Erythroblast (primary cell): ENCODE data around the gene CSNK1D.

Experiments
- DNase-seq, 2 experiments: peaks; one replicate each; lab custom pipeline; 2025; lab: John Stamatoyannopoulos, UW
- GATA1 ChIP-seq: IDR thresholded peaks from 2 replicates; pipeline ENCODE4 v1.6.1; 2011; ENCODE audit warnings: low read depth, mild to moderate bottlenecking, control low read depth, low read length, moderate library complexity
- POLR2A ChIP-seq: IDR thresholded peaks from 2 replicates; pipeline ENCODE4 v1.6.1; 2011; ENCODE audit warnings: mild to moderate bottlenecking, low read length

CSNK1D gene

DNA sequence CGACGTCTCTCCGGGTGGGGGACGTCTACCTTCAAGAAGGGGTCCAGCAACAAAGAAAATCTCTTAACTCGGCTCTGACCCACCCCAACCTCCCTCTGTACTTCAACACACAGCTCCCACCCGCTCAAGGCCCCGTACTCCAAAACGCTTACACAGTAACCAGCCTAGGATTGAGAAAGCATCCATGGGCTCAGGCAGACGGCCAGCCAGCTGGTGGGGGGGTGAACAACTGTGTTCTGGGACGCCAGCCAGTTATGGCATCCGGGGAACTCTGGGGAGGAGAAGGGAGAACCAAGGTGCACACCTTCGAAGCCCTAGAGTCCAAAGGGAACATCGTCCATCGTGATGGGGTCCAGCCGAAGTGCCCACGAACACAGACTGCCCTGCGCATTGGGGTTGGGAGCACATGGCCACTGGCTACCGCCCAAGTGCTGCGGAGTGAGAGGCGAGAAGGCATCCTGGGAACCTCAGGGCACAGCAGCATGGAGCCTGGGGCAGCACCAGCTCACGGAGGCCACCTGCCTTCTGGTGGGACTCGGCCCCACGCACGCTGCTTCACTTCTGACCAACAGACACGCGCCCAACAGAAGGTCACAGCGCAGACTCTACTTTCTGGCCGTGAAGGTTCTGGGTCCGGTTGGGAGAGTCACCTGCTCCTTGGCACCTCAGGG is 30.4 kb downstream of the CSNK1D start:
- no peak for DNase-seq
- TF ChIP-seq GATA1 (no peak), POLR2A (peak; percentile 6)

- no peak for DNase-seq
- TF ChIP-seq POLR2A (no peak), GATA1 (no peak)
These were observed 30.9 kb downstream of the CSNK1D start for GRCh38 chr17:82242698-82242976.

- DNase-seq: peak; percentile 63 to 68
- TF ChIP-seq GATA1: no peak
- TF ChIP-seq POLR2A: no peak
These were observed 31.4 kb downstream of the CSNK1D start for GRCh38 chr17:82241926-82242697.

GRCh38 chr17:82241183-82241925 is 32.1 kb downstream of the CSNK1D start:
- no peak for DNase-seq
- TF ChIP-seq GATA1: no peak
- TF ChIP-seq POLR2A: peak; percentile 16

DNA sequence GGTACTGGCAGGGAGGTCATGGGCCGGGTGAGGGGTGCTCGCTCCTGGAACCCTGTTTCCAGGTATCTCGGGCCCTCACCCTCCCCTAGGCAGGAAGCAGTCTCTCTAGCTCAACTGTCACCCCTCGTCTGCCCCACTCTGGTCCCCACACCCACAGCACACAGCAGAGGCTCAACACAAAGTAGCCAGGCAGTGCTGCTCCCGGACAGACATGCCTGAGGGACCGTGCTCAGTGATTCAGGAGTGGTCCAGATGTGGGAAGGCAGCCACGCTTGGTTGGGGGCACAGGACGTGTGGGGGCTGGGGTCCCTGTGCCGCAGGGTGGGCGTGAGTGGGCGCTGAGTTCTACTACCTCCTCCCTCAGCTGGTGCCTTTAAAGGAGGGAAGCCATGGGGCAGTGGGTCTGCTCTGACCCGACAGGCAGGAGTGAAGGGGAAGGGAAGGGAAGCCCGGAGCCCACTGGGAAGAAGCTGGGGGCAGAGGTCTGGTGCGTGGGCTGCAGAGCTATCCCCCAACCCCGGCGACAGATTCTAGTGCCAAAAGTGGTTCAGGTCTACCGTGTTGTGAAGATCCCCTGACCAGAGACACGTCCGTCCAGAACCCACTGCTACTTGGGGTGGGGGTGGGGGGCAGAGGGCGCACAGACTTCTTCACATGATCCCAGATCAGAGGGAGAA is 32.9 kb downstream of the CSNK1D start:
- DNase-seq: no peak
- TF ChIP-seq GATA1 (no peak), POLR2A (no peak)

DNA sequence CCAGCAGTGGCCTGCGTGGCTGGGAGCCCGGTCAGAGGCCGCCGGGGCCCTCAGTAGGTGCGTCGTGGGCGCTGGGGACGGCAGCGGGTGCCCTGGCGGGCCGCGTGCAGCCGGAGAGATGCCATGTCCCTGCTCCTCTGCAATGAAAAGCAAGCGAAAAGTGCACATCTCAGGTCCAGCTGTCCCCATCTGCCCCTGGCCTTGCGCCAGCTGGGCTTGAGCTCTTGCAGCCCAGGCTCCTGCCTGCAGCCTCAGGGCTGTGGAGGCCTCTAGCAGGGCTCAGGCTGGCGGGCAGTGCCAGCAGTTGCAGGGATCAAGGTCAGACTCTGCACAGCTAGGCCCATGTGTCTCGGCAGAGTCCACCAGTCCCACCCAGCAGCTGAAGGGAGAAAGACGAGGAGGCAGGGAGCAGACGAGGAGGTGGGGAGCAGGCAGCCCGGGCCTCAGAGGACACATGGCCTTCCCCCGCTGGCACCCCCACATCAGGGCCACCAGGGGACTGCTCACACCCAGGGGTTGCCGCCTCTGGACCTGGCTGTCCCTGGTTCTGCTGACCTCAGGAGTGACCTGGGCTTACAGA is 33.5 kb downstream of the CSNK1D start:
- DNase-seq: no peak

GRCh38 chr17:82239401-82239925 is 34.0 kb downstream of the CSNK1D start:
- no peak for DNase-seq
- no peak for TF ChIP-seq POLR2A
- no peak for TF ChIP-seq GATA1

More for the DNA sequence above, 33.5 kb downstream of the CSNK1D start:
- TF ChIP-seq GATA1: no peak
- TF ChIP-seq POLR2A: no peak

DNA sequence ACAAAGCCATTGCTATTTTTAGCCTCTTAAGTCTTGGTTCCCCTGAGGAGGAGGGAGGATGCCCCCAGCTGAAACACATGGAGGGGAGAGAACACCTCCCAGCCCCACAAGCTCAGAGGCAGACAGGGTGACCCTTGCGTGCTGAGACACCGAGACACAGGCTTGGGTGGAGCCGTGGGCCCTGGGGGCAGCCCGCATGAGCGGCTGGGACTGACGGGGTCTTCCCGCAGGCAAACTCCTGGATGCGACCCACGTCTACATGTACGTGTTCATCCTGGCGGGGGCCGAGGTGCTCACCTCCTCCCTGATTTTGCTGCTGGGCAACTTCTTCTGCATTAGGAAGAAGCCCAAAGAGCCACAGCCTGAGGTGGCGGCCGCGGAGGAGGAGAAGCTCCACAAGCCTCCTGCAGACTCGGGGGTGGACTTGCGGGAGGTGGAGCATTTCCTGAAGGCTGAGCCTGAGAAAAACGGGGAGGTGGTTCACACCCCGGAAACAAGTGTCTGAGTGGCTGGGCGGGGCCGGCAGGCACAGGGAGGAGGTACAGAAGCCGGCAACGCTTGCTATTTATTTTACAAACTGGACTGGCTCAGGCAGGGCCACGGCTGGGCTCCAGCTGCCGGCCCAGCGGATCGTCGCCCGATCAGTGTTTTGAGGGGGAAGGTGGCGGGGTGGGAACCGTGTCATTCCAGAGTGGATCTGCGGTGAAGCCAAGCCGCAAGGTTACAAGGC is 34.9 kb downstream of the CSNK1D start:
- DNase-seq: peak; percentile 37 to 46
- TF ChIP-seq POLR2A: no peak
- no peak for TF ChIP-seq GATA1

GRCh38 chr17:82237746-82238471 is 35.6 kb downstream of the CSNK1D start:
- TF ChIP-seq POLR2A (no peak), GATA1 (no peak)
- DNase-seq: no peak

- DNase-seq: no peak
- TF ChIP-seq GATA1: no peak
These were observed 36.3 kb downstream of the CSNK1D start for GRCh38 chr17:82237083-82237745.

DNA sequence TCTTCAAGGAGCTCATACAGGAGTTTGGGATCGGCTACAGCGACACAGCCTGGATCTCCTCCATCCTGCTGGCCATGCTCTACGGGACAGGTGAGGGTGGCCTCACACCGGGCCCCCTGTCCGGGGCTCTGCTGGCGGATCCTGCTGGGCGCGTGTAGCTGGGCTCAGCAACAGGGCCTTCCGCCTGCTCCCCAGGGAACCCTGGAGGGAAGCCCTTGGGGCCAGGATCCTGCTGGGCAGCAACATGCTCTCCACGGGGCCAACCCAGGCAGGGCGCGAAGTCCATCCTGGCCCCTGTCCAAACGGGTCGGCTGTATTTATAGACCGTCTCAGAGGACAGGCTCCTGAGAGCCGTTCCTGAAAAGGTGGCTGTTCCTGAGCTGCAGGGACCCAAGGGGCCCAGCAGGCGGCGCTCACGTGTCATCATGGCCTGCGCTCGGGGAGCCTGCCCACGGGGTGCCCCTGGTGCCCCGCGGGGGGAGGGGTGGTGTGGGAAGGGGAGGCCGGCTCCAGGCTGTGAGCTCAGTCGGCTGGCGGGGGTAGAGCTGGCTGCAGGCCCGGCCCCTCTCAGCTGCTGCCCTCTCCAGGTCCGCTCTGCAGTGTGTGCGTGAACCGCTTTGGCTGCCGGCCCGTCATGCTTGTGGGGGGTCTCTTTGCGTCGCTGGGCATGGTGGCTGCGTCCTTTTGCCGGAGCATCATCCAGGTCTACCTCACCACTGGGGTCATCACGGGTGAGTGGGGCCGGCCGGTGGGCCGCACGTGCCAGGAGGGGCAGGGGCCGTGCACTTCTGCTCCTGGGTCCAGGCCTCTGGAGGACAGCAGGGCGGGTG is 37.1 kb downstream of the CSNK1D start:
- DNase-seq: peak; percentile 62 to 79
- TF ChIP-seq POLR2A: no peak
- no peak for TF ChIP-seq GATA1
